Suppressor macrophage treated with lipopolysaccharide for 4 hours (primary cell): ENCODE measurements around the gene TPM4.
A peak's percentile ranks its signal among the peaks of the same experiment; 100 is the strongest.
"Not testable (repeated sequence)": the region's sequence is repeated elsewhere in the genome, so short reads cannot be mapped to it uniquely, and the experiment has no call there.

ENCODE experiments used
- DNase-seq: peaks from one replicate; pipeline ENCODE4 v3.0.0-alpha.2; 2020

Gene TPM4

GRCh38 chr19:16099314-16099965, 23.1 kb downstream of the TPM4 start:
- DNase-seq: not testable (repeated sequence)

- no peak for DNase-seq
Measured at GRCh38 chr19:16100524-16100923, 24.2 kb downstream of the TPM4 start.

- peak; percentile 35 for DNase-seq
Measured at GRCh38 chr19:16104722-16105121, 28.4 kb downstream of the TPM4 start.

GRCh38 chr19:16106121-16106520, 29.8 kb downstream of the TPM4 start:
- peak; percentile 89 for DNase-seq

GRCh38 chr19:16111160-16111908, 35.0 kb downstream of the TPM4 start, which contains the start of gene RAB8A:
Gene RAB8A (plus strand): TSS chr19:16111889. CDS start chr19:16111902, 13 bp downstream.
- peak; percentile 100 for DNase-seq

- no peak for DNase-seq
Measured at GRCh38 chr19:16111909-16112752, 35.8 kb downstream of the TPM4 start.

GRCh38 chr19:16112778-16113177, 36.5 kb downstream of the TPM4 start:
- peak; percentile 50 for DNase-seq

GRCh38 chr19:16113727-16114126, 37.4 kb downstream of the TPM4 start:
- peak; percentile 29 for DNase-seq

GRCh38 chr19:16115301-16116039, 39.2 kb downstream of the TPM4 start:
- no peak for DNase-seq

GRCh38 chr19:16116067-16116466, 39.8 kb downstream of the TPM4 start:
- no peak for DNase-seq

GRCh38 chr19:16117594-16118033, 41.3 kb downstream of the TPM4 start:
- DNase-seq: peak; percentile 35

- peak; percentile 98 for DNase-seq
Measured at GRCh38 chr19:16118489-16119033, 42.3 kb downstream of the TPM4 start.

GRCh38 chr19:16119075-16119857, 43.0 kb downstream of the TPM4 start:
- DNase-seq: peak; percentile 95

GRCh38 chr19:16121141-16121540, 44.8 kb downstream of the TPM4 start:
- no peak for DNase-seq

GRCh38 chr19:16121967-16122366, 45.7 kb downstream of the TPM4 start:
- no peak for DNase-seq

GRCh38 chr19:16124953-16125352, 48.7 kb downstream of the TPM4 start:
- no peak for DNase-seq

- no peak for DNase-seq
Measured at GRCh38 chr19:16125737-16126495, 49.6 kb downstream of the TPM4 start.

GRCh38 chr19:16127080-16127479, 50.8 kb downstream of the TPM4 start:
- DNase-seq: no peak

- no peak for DNase-seq
Measured at GRCh38 chr19:16127776-16128371, 51.6 kb downstream of the TPM4 start.

GRCh38 chr19:16131648-16132047, 55.4 kb downstream of the TPM4 start:
- no peak for DNase-seq
